Skeletal muscle cell (primary cell): Measurements from ENCODE around the gene TTC31.

Experiments
- DNase-seq: peaks from one replicate; pipeline ENCODE4 v3.0.0-alpha.2; 2010; ENCODE audit warnings: low read depth
- H3K4me3 ChIP-seq: 2 replicates; pipeline ENCODE4 v1.5.1; 2011; ENCODE audit warnings: low read depth, mild to moderate bottlenecking, control low read depth, low read length, moderate library complexity

Gene TTC31

GRCh38 chr2:74535440-74535965 is 52.6 kb downstream of the TTC31 start:
- H3K4me3 ChIP-seq, result no peak overlapping the region
- DNase-seq, result no peak

- no peak overlapping the region for H3K4me3 ChIP-seq
- DNase-seq, result no peak
Measured at GRCh38 chr2:74536166-74536950, 53.5 kb downstream of the TTC31 start.

- DNase-seq, result no peak
- H3K4me3 ChIP-seq, result no peak overlapping the region
Measured at GRCh38 chr2:74537140-74537539, 54.3 kb downstream of the TTC31 start.

GRCh38 chr2:74538881-74539339 is 56.0 kb downstream of the TTC31 start:
- no peak for DNase-seq
- no peak overlapping the region for H3K4me3 ChIP-seq

- H3K4me3 ChIP-seq, result no peak overlapping the region
- no peak for DNase-seq
Measured at GRCh38 chr2:74540291-74540690, 57.4 kb downstream of the TTC31 start.

GRCh38 chr2:74542978-74543377 is 60.1 kb downstream of the TTC31 start:
- no peak for DNase-seq
- H3K4me3 ChIP-seq, result no peak overlapping the region
